Sigmoid colon (tissue), 3 donors: ENCODE results near the gene ATP6V1E1.

ENCODE experiments used
- CTCF ChIP-seq, 4 experiments: fragments of 450-650 bp in 3 of 4; fragments of 200-600 bp in 1 of 4; IDR thresholded peaks; one replicate each; pipeline ENCODE4 v1.5.1; 2016 to 2019; ENCODE audit warnings: antibody characterized with exemption in 4 of 4, mild to moderate bottlenecking in 3 of 4, moderate library complexity in 2 of 4
- POLR2A ChIP-seq, 2 donors: fragments of 450-650 bp; IDR thresholded peaks; one replicate each; pipeline ENCODE4 v1.6.1; 2016; ENCODE audit warnings: antibody characterized with exemption in 2 of 2, mild to moderate bottlenecking in 2 of 2, moderate library complexity in 2 of 2

- no peak for TF ChIP-seq POLR2A (IDR thresholded peaks at IDR 0.05)
- no peak for TF ChIP-seq CTCF (IDR thresholded peaks at IDR 0.05)
These were observed 52.9 kb downstream of the ATP6V1E1 start for GRCh38 chr22:17575681-17576080.
